Measurements from ENCODE around the gene S100A7.

The S100A7 gene

GRCh38 chr1:153460551-153460950 is at the start of gene S100A7:
Gene S100A7 (minus strand): TSS chr1:153460651. CDS start chr1:153459013, 1,638 bp downstream.
- DNase-seq (ENCODE audit: low spot score): no peak

- peak; percentile 53 for DNase-seq (ENCODE audit: low spot score)
Measured at GRCh38 chr1:153509729-153510354, 49.4 kb upstream of the S100A7 start.

- DNase-seq (ENCODE audit: low spot score): no peak
Measured at GRCh38 chr1:153509036-153509435, 48.6 kb upstream of the S100A7 start.

GRCh38 chr1:153507926-153508583 is 47.6 kb upstream of the S100A7 start:
- DNase-seq (ENCODE audit: low spot score): no peak

- no peak for DNase-seq (ENCODE audit: low spot score)
Measured at GRCh38 chr1:153506831-153507413, 46.5 kb upstream of the S100A7 start.

- DNase-seq (ENCODE audit: low spot score): no peak
Measured at GRCh38 chr1:153506386-153506785, 45.9 kb upstream of the S100A7 start.

- no peak for DNase-seq (ENCODE audit: low spot score)
Measured at GRCh38 chr1:153505576-153505975, 45.1 kb upstream of the S100A7 start.

GRCh38 chr1:153503766-153504165 is 43.3 kb upstream of the S100A7 start:
- no peak for DNase-seq (ENCODE audit: low spot score)

GRCh38 chr1:153498746-153499145 is 38.3 kb upstream of the S100A7 start:
- no peak for DNase-seq (ENCODE audit: low spot score)

GRCh38 chr1:153495536-153495935 is 35.1 kb upstream of the S100A7 start:
- DNase-seq (ENCODE audit: low spot score): no peak

GRCh38 chr1:153494976-153495535 is 34.6 kb upstream of the S100A7 start:
- peak; percentile 53 for DNase-seq (ENCODE audit: low spot score)

- no peak for DNase-seq (ENCODE audit: low spot score)
Measured at GRCh38 chr1:153493343-153493960, 33.0 kb upstream of the S100A7 start.

- no peak for DNase-seq (ENCODE audit: low spot score)
Measured at GRCh38 chr1:153490272-153491051, 30.0 kb upstream of the S100A7 start.

GRCh38 chr1:153488731-153489130 is 28.3 kb upstream of the S100A7 start:
- no peak for DNase-seq (ENCODE audit: low spot score)

- no peak for DNase-seq (ENCODE audit: low spot score)
Measured at GRCh38 chr1:153487707-153488106, 27.3 kb upstream of the S100A7 start.

- no peak for DNase-seq (ENCODE audit: low spot score)
Measured at GRCh38 chr1:153485863-153486262, 25.4 kb upstream of the S100A7 start.

- no peak for DNase-seq (ENCODE audit: low spot score)
Measured at GRCh38 chr1:153483776-153484175, 23.3 kb upstream of the S100A7 start.

- DNase-seq (ENCODE audit: low spot score): no peak
Measured at GRCh38 chr1:153481124-153481523, 20.7 kb upstream of the S100A7 start.

GRCh38 chr1:153478692-153479618 is 18.5 kb upstream of the S100A7 start:
- no peak for DNase-seq (ENCODE audit: low spot score)

- DNase-seq (ENCODE audit: low spot score): no peak
Measured at GRCh38 chr1:153478047-153478691, 17.7 kb upstream of the S100A7 start.
